Measurements from ENCODE around the gene SUN5. TPM values are rescaled to one million over a fixed set of nuclear protein-coding genes. Genes with fewer than 3 reads are reported as not detected.

Gene SUN5
- total and polyA plus RNA-seq, 9 donors = not detected

GRCh38 chr20:33020278-33021161, 16.3 kb upstream of the SUN5 start:
- WGBS, 3 donors = 82 to 85% (median 82%) methylated on average over 14 to 18 of the region's 18 CpGs
- no peak for TF ChIP-seq EP300 (IDR thresholded peaks at IDR 0.05)
- TF ChIP-seq, protein P1, sequence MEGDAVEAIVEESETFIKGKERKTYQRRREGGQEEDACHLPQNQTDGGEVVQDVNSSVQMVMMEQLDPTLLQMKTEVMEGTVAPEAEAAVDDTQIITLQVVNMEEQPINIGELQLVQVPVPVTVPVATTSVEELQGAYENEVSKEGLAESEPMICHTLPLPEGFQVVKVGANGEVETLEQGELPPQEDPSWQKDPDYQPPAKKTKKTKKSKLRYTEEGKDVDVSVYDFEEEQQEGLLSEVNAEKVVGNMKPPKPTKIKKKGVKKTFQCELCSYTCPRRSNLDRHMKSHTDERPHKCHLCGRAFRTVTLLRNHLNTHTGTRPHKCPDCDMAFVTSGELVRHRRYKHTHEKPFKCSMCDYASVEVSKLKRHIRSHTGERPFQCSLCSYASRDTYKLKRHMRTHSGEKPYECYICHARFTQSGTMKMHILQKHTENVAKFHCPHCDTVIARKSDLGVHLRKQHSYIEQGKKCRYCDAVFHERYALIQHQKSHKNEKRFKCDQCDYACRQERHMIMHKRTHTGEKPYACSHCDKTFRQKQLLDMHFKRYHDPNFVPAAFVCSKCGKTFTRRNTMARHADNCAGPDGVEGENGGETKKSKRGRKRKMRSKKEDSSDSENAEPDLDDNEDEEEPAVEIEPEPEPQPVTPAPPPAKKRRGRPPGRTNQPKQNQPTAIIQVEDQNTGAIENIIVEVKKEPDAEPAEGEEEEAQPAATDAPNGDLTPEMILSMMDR (IDR thresholded peaks at IDR 0.05) = no peak
- TF ChIP-seq POLR2A (IDR thresholded peaks at IDR 0.05) = no peak

GRCh38 chr20:33019465-33020277, 15.4 kb upstream of the SUN5 start:
- Histone ChIP-seq H3K27ac (no peak overlapping the region), H3K4me3 (no peak overlapping the region), H3K4me1 (ENCODE audit: insufficient read depth) (no peaks in the 10 kb centered on the region), H3K36me3 (no peaks in the 10 kb centered on the region), H3K27me3 (no peaks in the 10 kb centered on the region), H3K9me3 (no peaks in the 10 kb centered on the region)
- TF ChIP-seq, protein P1 (IDR thresholded peaks at IDR 0.05) = no peak
- TF ChIP-seq EP300 (IDR thresholded peaks at IDR 0.05) = no peak
- TF ChIP-seq POLR2A (IDR thresholded peaks at IDR 0.05) = no peak
- 79 to 84% (median 82%) methylated on average over 23 of the region's 23 CpGs for WGBS, 3 donors
- intact Hi-C loops (cut with DNase I) = no loop called here
- no peak for DNase-seq

More at GRCh38 chr20:33020278-33021161, 16.3 kb upstream of the SUN5 start:
- Histone ChIP-seq H3K36me3 (no peaks in the 10 kb centered on the region), H3K27ac (no peak overlapping the region), H3K4me3 (no peak overlapping the region), H3K27me3 (no peaks in the 10 kb centered on the region), H3K9me3 (no peaks in the 10 kb centered on the region), H3K4me1 (ENCODE audit: insufficient read depth) (no peaks in the 10 kb centered on the region)
- intact Hi-C loops (cut with DNase I) = no loop called here
- no peak for DNase-seq

DNA sequence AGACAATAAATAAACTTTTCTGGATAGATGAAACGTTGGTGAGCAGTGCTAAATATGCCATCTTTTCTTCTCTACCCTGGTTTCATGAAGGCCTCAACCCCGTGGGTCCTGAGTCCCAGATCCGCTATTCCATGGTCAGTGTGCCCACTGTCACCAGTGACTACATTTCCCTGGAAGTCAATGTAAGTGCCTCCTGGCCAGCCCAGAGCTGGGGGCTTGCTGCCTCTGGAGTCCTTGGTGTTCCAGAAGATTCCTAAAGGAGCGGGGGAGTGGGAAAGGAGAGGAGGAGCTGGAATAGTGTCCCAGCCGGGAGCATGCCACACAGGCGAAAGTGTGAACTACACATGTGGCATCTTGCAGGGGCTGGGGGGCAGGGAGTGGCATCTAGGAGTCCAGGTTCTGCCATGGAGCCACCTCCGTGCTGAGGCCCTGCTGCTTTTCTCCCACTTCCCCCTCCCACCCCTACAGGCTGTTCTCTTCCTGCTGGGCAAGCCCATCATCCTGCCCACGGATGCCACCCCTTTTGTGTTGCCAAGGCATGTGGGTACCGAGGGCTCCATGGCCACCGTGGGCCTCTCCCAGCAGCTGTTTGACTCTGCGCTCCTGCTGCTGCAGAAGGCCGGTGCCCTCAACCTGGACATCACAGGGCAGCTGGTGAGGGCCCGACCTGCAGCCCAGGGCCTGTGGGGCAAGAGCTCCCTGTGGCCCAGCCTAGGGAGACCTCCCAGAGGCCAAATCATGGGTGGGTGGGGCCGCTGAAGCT, 14.1 kb upstream of the SUN5 start:
- H3K4me3 ChIP-seq = no peak overlapping the region
- no peaks in the 10 kb centered on the region for H3K36me3 ChIP-seq
- no peaks in the 10 kb centered on the region for H3K9me3 ChIP-seq
- no peak for DNase-seq
- TF ChIP-seq EP300 (IDR thresholded peaks at IDR 0.05) = no peak
- no peak for TF ChIP-seq POLR2A (IDR thresholded peaks at IDR 0.05)
- TF ChIP-seq, protein P1 (IDR thresholded peaks at IDR 0.05) = no peak
- no peak overlapping the region for H3K27ac ChIP-seq
- no peaks in the 10 kb centered on the region for H3K4me1 ChIP-seq (ENCODE audit: insufficient read depth)
- intact Hi-C loops (cut with DNase I) = no loop called here
- WGBS, 3 donors = 66 to 67% (median 67%) methylated on average over 14 of the region's 14 CpGs
- no peaks in the 10 kb centered on the region for H3K27me3 ChIP-seq

DNA sequence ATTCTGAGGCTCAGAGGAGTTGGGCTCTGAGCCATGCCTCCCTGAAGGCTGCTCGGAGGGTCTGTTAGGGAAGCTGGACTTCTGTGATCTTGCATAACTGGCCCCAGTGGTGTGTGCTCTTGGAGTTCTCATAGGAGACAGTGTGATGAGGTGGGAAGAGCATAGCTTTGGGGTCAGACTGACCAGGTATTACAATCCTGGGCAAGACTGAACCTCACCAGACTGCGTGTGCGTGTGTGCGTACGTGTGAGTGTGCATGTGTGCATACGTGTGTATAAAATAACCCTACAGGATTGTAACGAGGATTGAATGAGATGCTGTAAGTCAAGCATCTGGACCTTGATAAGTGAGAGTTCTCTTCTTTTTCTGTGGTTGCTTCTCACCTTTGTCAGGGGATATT, 13.3 kb upstream of the SUN5 start:
- TF ChIP-seq POLR2A (IDR thresholded peaks at IDR 0.05) = no peak
- TF ChIP-seq, protein P1 (IDR thresholded peaks at IDR 0.05) = no peak
- TF ChIP-seq EP300 (IDR thresholded peaks at IDR 0.05) = no peak
- no peak overlapping the region for H3K4me3 ChIP-seq
- H3K36me3 ChIP-seq = no peaks in the 10 kb centered on the region
- no peak overlapping the region for H3K27ac ChIP-seq
- 77 to 80% (median 77%) methylated on average over 7 of the region's 7 CpGs for WGBS, 3 donors
- H3K9me3 ChIP-seq = no peaks in the 10 kb centered on the region
- intact Hi-C loops (cut with DNase I) = no loop called here
- DNase-seq = no peak
- H3K4me1 ChIP-seq (ENCODE audit: insufficient read depth) = no peaks in the 10 kb centered on the region
- no peaks in the 10 kb centered on the region for H3K27me3 ChIP-seq

All from ovary (tissue), 9 donors.